ENCODE measurements around the gene PRAMEF4.
"Not testable (repeated sequence)": the region's sequence is repeated elsewhere in the genome, so short reads cannot be mapped to it uniquely, and the experiment has no call there.

DNA sequence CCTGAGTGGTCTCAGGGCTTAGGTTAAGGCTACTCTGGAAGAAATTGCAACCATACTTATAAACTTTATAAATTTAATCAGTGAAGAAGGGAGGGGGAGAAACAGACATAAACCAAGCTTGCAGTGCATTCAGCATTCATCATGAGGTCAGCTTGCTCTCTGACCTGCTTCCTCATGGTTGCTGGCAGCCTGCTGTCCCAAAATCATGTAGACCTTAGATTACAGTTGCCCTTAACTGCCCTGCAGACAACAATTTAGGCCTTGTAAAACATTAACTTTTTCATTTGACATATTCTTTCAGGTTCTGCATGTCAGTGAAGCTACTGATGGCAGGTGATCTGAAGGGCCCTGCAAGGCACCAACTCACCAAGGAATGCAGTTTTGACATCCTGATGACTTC lies 13.2 kb upstream of the PRAMEF4 start:
- TF ChIP-seq CTCF (IDR thresholded peaks at IDR 0.05); ZFX (IDR thresholded peaks at IDR 0.05; ENCODE audit: borderline replicate concordance): not testable (repeated sequence)

All from 22Rv1 (cell line).